ENCODE measurements around the gene SLC4A2.

SLC4A2 gene

GRCh38 chr7:151064993-151065392 lies 5.6 kb downstream of the SLC4A2 start:
- no peak overlapping the region for H3K4me3 ChIP-seq (ENCODE audit: low read length in 2 of 2)
- no peaks in the 10 kb centered on the region for H3K9me3 ChIP-seq (ENCODE audit: control insufficient read depth in 2 of 2, low read length in 2 of 2)
- H3K27ac ChIP-seq (ENCODE audit: low read length), result no peak overlapping the region
- no peaks in the 10 kb centered on the region for H3K27me3 ChIP-seq (ENCODE audit: control insufficient read depth in 1 of 2, insufficient read depth in 2 of 2, low read length in 2 of 2)
- H3K4me1 ChIP-seq (ENCODE audit: control insufficient read depth, insufficient read depth, low read length), result peaks cover 31% of the 10 kb centered on the region
- peaks cover 34% of the 10 kb centered on the region in 2 donors for H3K36me3 ChIP-seq (ENCODE audit: control insufficient read depth in 2 of 2, insufficient read depth in 2 of 2, low read length in 2 of 2)
- no peak overlapping the region for H3K9ac ChIP-seq (ENCODE audit: low read length in 2 of 2)

- Histone ChIP-seq H3K36me3 (ENCODE audit: control insufficient read depth in 2 of 2, insufficient read depth in 2 of 2, low read length in 2 of 2) (peaks cover 39% of the 10 kb centered on the region in 2 donors), H3K9ac (ENCODE audit: low read length in 2 of 2) (no peak overlapping the region), H3K9me3 (ENCODE audit: control insufficient read depth in 2 of 2, low read length in 2 of 2) (no peaks in the 10 kb centered on the region), H3K27me3 (ENCODE audit: control insufficient read depth in 1 of 2, insufficient read depth in 2 of 2, low read length in 2 of 2) (no peaks in the 10 kb centered on the region), H3K4me1 (ENCODE audit: control insufficient read depth, insufficient read depth, low read length) (peaks cover 28% of the 10 kb centered on the region), H3K27ac (ENCODE audit: low read length) (no peak overlapping the region), H3K4me3 (ENCODE audit: low read length in 2 of 2) (no peak overlapping the region)
These were observed 6.1 kb downstream of the SLC4A2 start for GRCh38 chr7:151065516-151065915.

- H3K27me3 ChIP-seq (ENCODE audit: control insufficient read depth in 1 of 2, insufficient read depth in 2 of 2, low read length in 2 of 2), result no peaks in the 10 kb centered on the region
- no peak overlapping the region for H3K4me3 ChIP-seq (ENCODE audit: low read length in 2 of 2)
- H3K36me3 ChIP-seq (ENCODE audit: control insufficient read depth in 2 of 2, insufficient read depth in 2 of 2, low read length in 2 of 2), result peaks cover 42 to 44% of the 10 kb centered on the region in 2 donors
- H3K27ac ChIP-seq (ENCODE audit: low read length), result no peak overlapping the region
- no peak overlapping the region for H3K9ac ChIP-seq (ENCODE audit: low read length in 2 of 2)
- H3K4me1 ChIP-seq (ENCODE audit: control insufficient read depth, insufficient read depth, low read length), result peaks cover 19% of the 10 kb centered on the region
- H3K9me3 ChIP-seq (ENCODE audit: control insufficient read depth in 2 of 2, low read length in 2 of 2), result no peaks in the 10 kb centered on the region
These were observed 7.0 kb downstream of the SLC4A2 start for GRCh38 chr7:151066273-151066974.

- Histone ChIP-seq H3K4me1 (ENCODE audit: control insufficient read depth, insufficient read depth, low read length) (peaks cover 3% of the 10 kb centered on the region), H3K36me3 (ENCODE audit: control insufficient read depth in 2 of 2, insufficient read depth in 2 of 2, low read length in 2 of 2) (peaks cover 48 to 49% of the 10 kb centered on the region in 2 donors), H3K4me3 (ENCODE audit: low read length in 2 of 2) (no peak overlapping the region), H3K9me3 (ENCODE audit: control insufficient read depth in 2 of 2, low read length in 2 of 2) (no peaks in the 10 kb centered on the region), H3K9ac (ENCODE audit: low read length in 2 of 2) (no peak overlapping the region), H3K27ac (ENCODE audit: low read length) (no peak overlapping the region), H3K27me3 (ENCODE audit: control insufficient read depth in 1 of 2, insufficient read depth in 2 of 2, low read length in 2 of 2) (no peaks in the 10 kb centered on the region)
These were observed 8.8 kb downstream of the SLC4A2 start for GRCh38 chr7:151068069-151068773.

GRCh38 chr7:151069841-151070573 lies 10.6 kb downstream of the SLC4A2 start:
- Histone ChIP-seq H3K27ac (ENCODE audit: low read length) (no peak overlapping the region), H3K27me3 (ENCODE audit: control insufficient read depth in 1 of 2, insufficient read depth in 2 of 2, low read length in 2 of 2) (no peaks in the 10 kb centered on the region), H3K9ac (ENCODE audit: low read length in 2 of 2) (no peak overlapping the region), H3K36me3 (ENCODE audit: control insufficient read depth in 2 of 2, insufficient read depth in 2 of 2, low read length in 2 of 2) (peaks cover 52 to 54% of the 10 kb centered on the region in 2 donors), H3K4me1 (ENCODE audit: control insufficient read depth, insufficient read depth, low read length) (no peaks in the 10 kb centered on the region), H3K9me3 (ENCODE audit: control insufficient read depth in 2 of 2, low read length in 2 of 2) (no peaks in the 10 kb centered on the region), H3K4me3 (ENCODE audit: low read length in 2 of 2) (no peak overlapping the region)

GRCh38 chr7:151070574-151070960 lies 11.2 kb downstream of the SLC4A2 start:
- Histone ChIP-seq H3K27me3 (ENCODE audit: control insufficient read depth in 1 of 2, insufficient read depth in 2 of 2, low read length in 2 of 2) (no peaks in the 10 kb centered on the region), H3K27ac (ENCODE audit: low read length) (no peak overlapping the region), H3K9me3 (ENCODE audit: control insufficient read depth in 2 of 2, low read length in 2 of 2) (no peaks in the 10 kb centered on the region), H3K4me3 (ENCODE audit: low read length in 2 of 2) (no peak overlapping the region), H3K4me1 (ENCODE audit: control insufficient read depth, insufficient read depth, low read length) (no peaks in the 10 kb centered on the region), H3K36me3 (ENCODE audit: control insufficient read depth in 2 of 2, insufficient read depth in 2 of 2, low read length in 2 of 2) (peaks cover 51 to 53% of the 10 kb centered on the region in 2 donors), H3K9ac (ENCODE audit: low read length in 2 of 2) (no peak overlapping the region)

- Histone ChIP-seq H3K9ac (ENCODE audit: low read length in 2 of 2) (no peak overlapping the region), H3K36me3 (ENCODE audit: control insufficient read depth in 2 of 2, insufficient read depth in 2 of 2, low read length in 2 of 2) (peaks cover 49 to 57% of the 10 kb centered on the region in 2 donors), H3K4me1 (ENCODE audit: control insufficient read depth, insufficient read depth, low read length) (no peaks in the 10 kb centered on the region), H3K27ac (ENCODE audit: low read length) (no peak overlapping the region), H3K4me3 (ENCODE audit: low read length in 2 of 2) (no peak overlapping the region), H3K27me3 (ENCODE audit: control insufficient read depth in 1 of 2, insufficient read depth in 2 of 2, low read length in 2 of 2) (no peaks in the 10 kb centered on the region), H3K9me3 (ENCODE audit: control insufficient read depth in 2 of 2, low read length in 2 of 2) (no peaks in the 10 kb centered on the region)
These were observed 11.9 kb downstream of the SLC4A2 start for GRCh38 chr7:151071032-151071866.

- H3K9ac ChIP-seq (ENCODE audit: low read length in 2 of 2), result no peak overlapping the region
These were observed 14.6 kb downstream of the SLC4A2 start for GRCh38 chr7:151073990-151074389.

GRCh38 chr7:151074817-151075661 lies 15.7 kb downstream of the SLC4A2 start:
- Histone ChIP-seq H3K4me3 (ENCODE audit: low read length in 2 of 2) (no peak overlapping the region), H3K36me3 (ENCODE audit: control insufficient read depth in 2 of 2, insufficient read depth in 2 of 2, low read length in 2 of 2) (peaks cover 23 to 38% of the 10 kb centered on the region in 2 donors), H3K4me1 (ENCODE audit: control insufficient read depth, insufficient read depth, low read length) (peaks cover 21% of the 10 kb centered on the region), H3K9me3 (ENCODE audit: control insufficient read depth in 2 of 2, low read length in 2 of 2) (no peaks in the 10 kb centered on the region), H3K27me3 (ENCODE audit: control insufficient read depth in 1 of 2, insufficient read depth in 2 of 2, low read length in 2 of 2) (no peaks in the 10 kb centered on the region), H3K9ac (ENCODE audit: low read length in 2 of 2) (no peak overlapping the region), H3K27ac (ENCODE audit: low read length) (no peak overlapping the region)

More at GRCh38 chr7:151073990-151074389, 14.6 kb downstream of the SLC4A2 start:
- Histone ChIP-seq H3K9me3 (ENCODE audit: control insufficient read depth in 2 of 2, low read length in 2 of 2) (no peaks in the 10 kb centered on the region), H3K36me3 (ENCODE audit: control insufficient read depth in 2 of 2, insufficient read depth in 2 of 2, low read length in 2 of 2) (peaks cover 33 to 46% of the 10 kb centered on the region in 2 donors), H3K4me3 (ENCODE audit: low read length in 2 of 2) (no peak overlapping the region), H3K27me3 (ENCODE audit: control insufficient read depth in 1 of 2, insufficient read depth in 2 of 2, low read length in 2 of 2) (no peaks in the 10 kb centered on the region), H3K4me1 (ENCODE audit: control insufficient read depth, insufficient read depth, low read length) (peaks cover 11% of the 10 kb centered on the region), H3K27ac (ENCODE audit: low read length) (no peak overlapping the region)
